COLO829 (cell line): ENCODE data around the gene OBSCN.

Experiments
- DNase-seq: peaks from one replicate; pipeline ENCODE4 v3.0.0; 2012; ENCODE audit warnings: low spot score

The OBSCN gene

GRCh38 chr1:228291906-228292608, 84.2 kb downstream of the OBSCN start:
- no peak for DNase-seq

- DNase-seq = no peak
These were observed 84.7 kb downstream of the OBSCN start for GRCh38 chr1:228292609-228292911.

GRCh38 chr1:228293393-228293792, 85.5 kb downstream of the OBSCN start:
- no peak for DNase-seq

GRCh38 chr1:228293816-228294500, 86.1 kb downstream of the OBSCN start:
- no peak for DNase-seq

- no peak for DNase-seq
These were observed 86.9 kb downstream of the OBSCN start for GRCh38 chr1:228294717-228295116.

- no peak for DNase-seq
These were observed 87.4 kb downstream of the OBSCN start for GRCh38 chr1:228295201-228295600.

- no peak for DNase-seq
These were observed 88.1 kb downstream of the OBSCN start for GRCh38 chr1:228295981-228296380.

GRCh38 chr1:228297242-228297641, 89.4 kb downstream of the OBSCN start:
- DNase-seq = no peak

GRCh38 chr1:228297822-228298221, 90.0 kb downstream of the OBSCN start:
- no peak for DNase-seq

- no peak for DNase-seq
These were observed 90.6 kb downstream of the OBSCN start for GRCh38 chr1:228298471-228298870.

- DNase-seq = no peak
These were observed 91.4 kb downstream of the OBSCN start for GRCh38 chr1:228299211-228299610.

- no peak for DNase-seq
These were observed 92.1 kb downstream of the OBSCN start for GRCh38 chr1:228299901-228300300.

GRCh38 chr1:228302086-228302485, 94.2 kb downstream of the OBSCN start:
- no peak for DNase-seq

GRCh38 chr1:228303596-228303995, 95.8 kb downstream of the OBSCN start:
- no peak for DNase-seq

GRCh38 chr1:228304225-228304624, 96.4 kb downstream of the OBSCN start:
- no peak for DNase-seq

- DNase-seq = no peak
These were observed 97.0 kb downstream of the OBSCN start for GRCh38 chr1:228304766-228305395.

GRCh38 chr1:228305721-228306152, 97.9 kb downstream of the OBSCN start:
- DNase-seq = no peak

- no peak for DNase-seq
These were observed 98.7 kb downstream of the OBSCN start for GRCh38 chr1:228306275-228307217.

GRCh38 chr1:228307218-228308023, 99.6 kb downstream of the OBSCN start:
- no peak for DNase-seq

- DNase-seq = no peak
These were observed 100.3 kb downstream of the OBSCN start for GRCh38 chr1:228308085-228308601.

GRCh38 chr1:228308628-228309325, 100.9 kb downstream of the OBSCN start:
- no peak for DNase-seq
